Stimulated activated CD8-positive, alpha-beta memory T cell treated with anti-CD3 and anti-CD28 coated beads, Interleukin-4, amount 100 ng/mL, for 24 hours (primary cell): ENCODE measurements around the gene EXOSC7.
"Not testable (repeated sequence)": the region's sequence is repeated elsewhere in the genome, so short reads cannot be mapped to it uniquely, and the experiment has no call there.

Source experiments
- DNase-seq: peaks from one replicate; pipeline ENCODE4 v3.0.0-alpha.2; 2020; ENCODE audit warnings: low read depth

The EXOSC7 gene

GRCh38 chr3:44976002-44976815 lies at the start of gene EXOSC7, which contains the start of gene ZDHHC3:
TSS of gene EXOSC7 (plus strand) at chr3:44976244. CDS start at chr3:44976278, 34 bp downstream.
TSS of gene ZDHHC3 (minus strand) at chr3:44976174. CDS start at chr3:44959436, 16,738 bp downstream.
- peak; percentile 76 for DNase-seq

GRCh38 chr3:44926921-44927320 lies 49.1 kb upstream of the EXOSC7 start:
- DNase-seq, result no peak

GRCh38 chr3:44927371-44927770 lies 48.7 kb upstream of the EXOSC7 start:
- DNase-seq, result no peak

GRCh38 chr3:44929782-44930181 lies 46.3 kb upstream of the EXOSC7 start:
- DNase-seq, result no peak

- no peak for DNase-seq
These were observed 45.1 kb upstream of the EXOSC7 start for GRCh38 chr3:44930911-44931310.

GRCh38 chr3:44931791-44932190 lies 44.3 kb upstream of the EXOSC7 start:
- no peak for DNase-seq

GRCh38 chr3:44932271-44932670 lies 43.8 kb upstream of the EXOSC7 start:
- no peak for DNase-seq

GRCh38 chr3:44932986-44933944 lies 42.8 kb upstream of the EXOSC7 start:
- no peak for DNase-seq

GRCh38 chr3:44939581-44940036 lies 36.4 kb upstream of the EXOSC7 start:
- no peak for DNase-seq

GRCh38 chr3:44942202-44942921 lies 33.7 kb upstream of the EXOSC7 start:
- DNase-seq, result no peak

GRCh38 chr3:44948239-44948638 lies 27.8 kb upstream of the EXOSC7 start:
- DNase-seq, result no peak

GRCh38 chr3:44949770-44950169 lies 26.3 kb upstream of the EXOSC7 start:
- DNase-seq, result not testable (repeated sequence)

- DNase-seq, result no peak
These were observed 25.7 kb upstream of the EXOSC7 start for GRCh38 chr3:44950275-44950734.

GRCh38 chr3:44952689-44953088 lies 23.4 kb upstream of the EXOSC7 start:
- no peak for DNase-seq

GRCh38 chr3:44954304-44954703 lies 21.7 kb upstream of the EXOSC7 start:
- DNase-seq, result no peak

- DNase-seq, result no peak
These were observed 21.1 kb upstream of the EXOSC7 start for GRCh38 chr3:44954962-44955361.

- DNase-seq, result no peak
These were observed 20.1 kb upstream of the EXOSC7 start for GRCh38 chr3:44955917-44956316.

GRCh38 chr3:44957986-44958385 lies 18.1 kb upstream of the EXOSC7 start:
- DNase-seq, result no peak

- no peak for DNase-seq
These were observed 17.7 kb upstream of the EXOSC7 start for GRCh38 chr3:44958386-44958785.

GRCh38 chr3:44960387-44961026 lies 15.5 kb upstream of the EXOSC7 start:
- DNase-seq, result no peak

- DNase-seq, result no peak
These were observed 14.2 kb upstream of the EXOSC7 start for GRCh38 chr3:44961888-44962287.
